Astrocyte (in vitro differentiated cells and primary cell): ENCODE measurements around the gene RPL21.

ENCODE experiments used
- CTCF ChIP-seq: IDR thresholded peaks from 2 replicates; pipeline ENCODE4 v1.5.1; 2011; ENCODE audit warnings: low read depth, mild to moderate bottlenecking, inconsistent platforms, low read length, moderate library complexity; ENCODE audit not compliant: insufficient read depth
- EZH2 ChIP-seq: IDR thresholded peaks from 2 replicates; pipeline ENCODE4 v1.6.1; 2012; ENCODE audit warnings: mild to moderate bottlenecking, low read length, inconsistent platforms; ENCODE audit not compliant: insufficient read depth

- TF ChIP-seq CTCF (no peak), EZH2 (no peak)
Observed at GRCh38 chr13:27280841-27281240, 29.5 kb downstream of the RPL21 start.
